ENCODE data around the gene PNPLA2. TPM values are rescaled to one million over a fixed set of nuclear protein-coding genes. Genes with fewer than 3 reads are reported as not detected.

Gene PNPLA2
- total and polyA plus RNA-seq, 10 of the 15 experiments (the other 5 are each of a cell fraction or from before 2014, with no cell fraction given) = 0.19 to 34.0 (median 8.1) TPM

DNA sequence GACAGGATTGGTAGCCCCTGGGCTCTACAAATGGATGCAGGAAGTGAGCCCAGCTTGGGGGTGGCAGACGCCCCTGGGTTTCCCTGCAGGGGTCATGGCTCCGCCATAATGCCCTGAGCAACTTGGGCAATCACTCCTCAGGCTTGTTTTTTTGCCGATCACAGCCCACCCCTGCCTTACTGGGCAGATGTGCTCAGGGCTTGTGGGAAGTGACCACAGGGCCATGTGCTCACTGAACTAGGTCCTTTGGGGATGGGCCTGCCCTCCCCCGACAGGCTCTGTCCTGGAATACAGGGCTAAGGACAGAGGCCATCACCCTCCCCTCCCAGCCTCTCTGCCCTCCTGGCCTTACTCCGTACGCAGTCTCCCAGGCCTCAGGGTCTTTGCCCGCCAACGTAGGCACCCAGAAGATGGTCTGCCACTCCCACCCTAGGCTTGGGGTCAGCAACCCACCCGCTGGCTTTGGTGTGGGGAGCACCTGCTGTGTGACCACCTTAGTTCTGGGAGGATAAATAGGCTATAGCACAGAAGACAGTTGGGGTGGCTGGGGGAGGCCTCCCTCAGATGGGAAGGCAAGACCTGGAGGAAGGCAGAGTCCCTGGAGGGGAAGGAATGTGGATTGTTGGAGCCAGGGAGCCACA is 5.1 kb upstream of the PNPLA2 start:
- Histone ChIP-seq H3K27ac (ENCODE audit: control insufficient read depth, insufficient read depth) (no peak overlapping the region), H3K27me3 (replicated peaks in 1 of 2; ENCODE audit: control insufficient read depth in 2 of 2, insufficient read depth in 2 of 2, low read length in 1 of 2) (no peaks in the 10 kb centered on the region), H3K4me2 (ENCODE audit: control insufficient read depth, insufficient read depth) (no peak overlapping the region), H3K4me3 (no peak overlapping the region), H3K36me3 (ENCODE audit: control insufficient read depth in 2 of 2, insufficient read depth in 2 of 2, low read length in 1 of 2) (peaks cover 8 to 28% of the 10 kb centered on the region in 2 experiments; a peak in 3 of 4 replicates), H3K9me3 (replicated peaks; ENCODE audit: control insufficient read depth, insufficient read depth, low read length) (no peaks in the 10 kb centered on the region), H3K4me1 (ENCODE audit: control insufficient read depth, insufficient read depth, low read length) (peaks cover 7% of the 10 kb centered on the region; the same call in 1 of the 2 replicates), H4K20me1 (ENCODE audit: control insufficient read depth, insufficient read depth) (peaks cover 8% of the 10 kb centered on the region; the same call in 1 of the 2 replicates), H3K9ac (ENCODE audit: control insufficient read depth, insufficient read depth, low read length) (no peak overlapping the region), H2AFZ (ENCODE audit: control insufficient read depth, low read depth, low read length) (no peak overlapping the region), H3K79me2 (ENCODE audit: control insufficient read depth, insufficient read depth, low read length) (peaks cover 34% of the 10 kb centered on the region)
- in situ Hi-C loops (cut with MboI) (loop anchor here (25.0 kb wide), 1 partner anchor 1574 kb away; the partner anchor contains the start of gene CD81), intact Hi-C loops (cut with micrococcal nuclease; ENCODE audit: unreplicated experiment) (no loop called here)
- SMC1A ChIA-PET (ENCODE audit: uncharacterized antibody, unreplicated experiment) = no interaction called here
- CTCF ChIA-PET = no interaction called here
- FAIRE-seq (no peak), DNase-seq (ENCODE audit: low read depth, low spot score) (no peak), ATAC-seq (no peak)
- POLR2A ChIA-PET = no interaction called here
- WGBS (ENCODE audit: insufficient coverage, insufficient replicate concordance, low lambda C conversion rate, missing lambda C conversion rate) = 76% methylated on average over 9 of the region's 9 CpGs
- RAD21 ChIA-PET (ENCODE audit: unreplicated experiment) = no interaction called here
- BruUV-seq (replicated peaks) = no TSS peak
- TF ChIP-seq, protein P1, sequence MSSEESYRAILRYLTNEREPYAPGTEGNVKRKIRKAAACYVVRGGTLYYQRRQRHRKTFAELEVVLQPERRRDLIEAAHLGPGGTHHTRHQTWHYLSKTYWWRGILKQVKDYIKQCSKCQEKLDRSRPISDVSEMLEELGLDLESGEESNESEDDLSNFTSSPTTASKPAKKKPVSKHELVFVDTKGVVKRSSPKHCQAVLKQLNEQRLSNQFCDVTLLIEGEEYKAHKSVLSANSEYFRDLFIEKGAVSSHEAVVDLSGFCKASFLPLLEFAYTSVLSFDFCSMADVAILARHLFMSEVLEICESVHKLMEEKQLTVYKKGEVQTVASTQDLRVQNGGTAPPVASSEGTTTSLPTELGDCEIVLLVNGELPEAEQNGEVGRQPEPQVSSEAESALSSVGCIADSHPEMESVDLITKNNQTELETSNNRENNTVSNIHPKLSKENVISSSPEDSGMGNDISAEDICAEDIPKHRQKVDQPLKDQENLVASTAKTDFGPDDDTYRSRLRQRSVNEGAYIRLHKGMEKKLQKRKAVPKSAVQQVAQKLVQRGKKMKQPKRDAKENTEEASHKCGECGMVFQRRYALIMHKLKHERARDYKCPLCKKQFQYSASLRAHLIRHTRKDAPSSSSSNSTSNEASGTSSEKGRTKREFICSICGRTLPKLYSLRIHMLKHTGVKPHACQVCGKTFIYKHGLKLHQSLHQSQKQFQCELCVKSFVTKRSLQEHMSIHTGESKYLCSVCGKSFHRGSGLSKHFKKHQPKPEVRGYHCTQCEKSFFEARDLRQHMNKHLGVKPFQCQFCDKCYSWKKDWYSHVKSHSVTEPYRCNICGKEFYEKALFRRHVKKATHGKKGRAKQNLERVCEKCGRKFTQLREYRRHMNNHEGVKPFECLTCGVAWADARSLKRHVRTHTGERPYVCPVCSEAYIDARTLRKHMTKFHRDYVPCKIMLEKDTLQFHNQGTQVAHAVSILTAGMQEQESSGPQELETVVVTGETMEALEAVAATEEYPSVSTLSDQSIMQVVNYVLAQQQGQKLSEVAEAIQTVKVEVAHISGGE (CRISPR knock-in tag; IDR thresholded peaks at IDR 0.05) = no peak
- TF ChIP-seq EP300 (IDR thresholded peaks at IDR 0.05; ENCODE audit: borderline replicate concordance in 1 of 2, control insufficient read depth in 1 of 2, low read depth in 2 of 2, low read length in 2 of 2) (no peak), PAX8 (IDR thresholded peaks at IDR 0.05) (no peak), FOXM1 (IDR thresholded peaks at IDR 0.05; ENCODE audit: low read depth, low read length) (no peak), JUNB (IDR thresholded peaks at IDR 0.05) (no peak), ZBED1 (IDR thresholded peaks at IDR 0.05; ENCODE audit: borderline replicate concordance) (peak; percentile 67; the same call in 1 of the 2 replicates), ZZZ3 (IDR thresholded peaks at IDR 0.05; ENCODE audit: control insufficient read depth, insufficient read length, low read depth) (no peak), HCFC1 (IDR thresholded peaks at IDR 0.05; ENCODE audit: low read length) (no peak), BACH1 (IDR thresholded peaks at IDR 0.05; ENCODE audit: borderline replicate concordance) (peak; percentile 51; the same call in 1 of the 2 replicates), EZH2 (IDR thresholded peaks at IDR 0.05; ENCODE audit: borderline replicate concordance, control insufficient read depth, low read depth, low read length) (no peak), TCF3 (IDR thresholded peaks at IDR 0.05; ENCODE audit: borderline replicate concordance, insufficient read depth, low read depth, low read length) (no peak), POU2F2 (IDR thresholded peaks at IDR 0.05; ENCODE audit: borderline replicate concordance, low read depth, low read length) (no peak), PAX5 (IDR thresholded peaks at IDR 0.05; ENCODE audit: borderline replicate concordance, low read depth, low read length) (0 out of 2 replicates have a peak, but pooled peaks have one; percentile 4), WRNIP1 (IDR thresholded peaks at IDR 0.05; ENCODE audit: borderline replicate concordance, low read depth, low read length) (no peak), KLF5 (IDR thresholded peaks at IDR 0.05; ENCODE audit: partially characterized antibody) (no peak), PML (IDR thresholded peaks at IDR 0.05; ENCODE audit: low read length) (peak; percentile 54; the same call in 1 of the 2 replicates), NFXL1 (IDR thresholded peaks at IDR 0.05; ENCODE audit: borderline replicate concordance) (no peak)
- TF ChIP-seq, protein P2, sequence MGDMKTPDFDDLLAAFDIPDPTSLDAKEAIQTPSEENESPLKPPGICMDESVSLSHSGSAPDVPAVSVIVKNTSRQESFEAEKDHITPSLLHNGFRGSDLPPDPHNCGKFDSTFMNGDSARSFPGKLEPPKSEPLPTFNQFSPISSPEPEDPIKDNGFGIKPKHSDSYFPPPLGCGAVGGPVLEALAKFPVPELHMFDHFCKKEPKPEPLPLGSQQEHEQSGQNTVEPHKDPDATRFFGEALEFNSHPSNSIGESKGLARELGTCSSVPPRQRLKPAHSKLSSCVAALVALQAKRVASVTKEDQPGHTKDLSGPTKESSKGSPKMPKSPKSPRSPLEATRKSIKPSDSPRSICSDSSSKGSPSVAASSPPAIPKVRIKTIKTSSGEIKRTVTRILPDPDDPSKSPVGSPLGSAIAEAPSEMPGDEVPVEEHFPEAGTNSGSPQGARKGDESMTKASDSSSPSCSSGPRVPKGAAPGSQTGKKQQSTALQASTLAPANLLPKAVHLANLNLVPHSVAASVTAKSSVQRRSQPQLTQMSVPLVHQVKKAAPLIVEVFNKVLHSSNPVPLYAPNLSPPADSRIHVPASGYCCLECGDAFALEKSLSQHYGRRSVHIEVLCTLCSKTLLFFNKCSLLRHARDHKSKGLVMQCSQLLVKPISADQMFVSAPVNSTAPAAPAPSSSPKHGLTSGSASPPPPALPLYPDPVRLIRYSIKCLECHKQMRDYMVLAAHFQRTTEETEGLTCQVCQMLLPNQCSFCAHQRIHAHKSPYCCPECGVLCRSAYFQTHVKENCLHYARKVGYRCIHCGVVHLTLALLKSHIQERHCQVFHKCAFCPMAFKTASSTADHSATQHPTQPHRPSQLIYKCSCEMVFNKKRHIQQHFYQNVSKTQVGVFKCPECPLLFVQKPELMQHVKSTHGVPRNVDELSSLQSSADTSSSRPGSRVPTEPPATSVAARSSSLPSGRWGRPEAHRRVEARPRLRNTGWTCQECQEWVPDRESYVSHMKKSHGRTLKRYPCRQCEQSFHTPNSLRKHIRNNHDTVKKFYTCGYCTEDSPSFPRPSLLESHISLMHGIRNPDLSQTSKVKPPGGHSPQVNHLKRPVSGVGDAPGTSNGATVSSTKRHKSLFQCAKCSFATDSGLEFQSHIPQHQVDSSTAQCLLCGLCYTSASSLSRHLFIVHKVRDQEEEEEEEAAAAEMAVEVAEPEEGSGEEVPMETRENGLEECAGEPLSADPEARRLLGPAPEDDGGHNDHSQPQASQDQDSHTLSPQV (IDR thresholded peaks at IDR 0.05) = no peak

All from GM12878 (cell line).